ENCODE data around the gene PTCD3. TPM values are rescaled to one million over a fixed set of nuclear protein-coding genes. Genes with fewer than 3 reads are reported as not detected.
A peak's percentile ranks its signal among the peaks of the same experiment; 100 is the strongest.

The PTCD3 gene
- total and polyA plus RNA-seq, 12 donors, result 34.8 to 332 (median 112) TPM

- Histone ChIP-seq H3K27me3 (no peaks in the 10 kb centered on the region), H3K36me3 (replicated peaks in 1 of 2) (peaks cover 0 to 41% of the 10 kb centered on the region in 2 donors), H3K9me3 (replicated peaks in 1 of 3) (no peaks in the 10 kb centered on the region), H3K4me3 (no peak overlapping the region), H3K27ac (no peak overlapping the region), H3K4me1 (replicated peaks in 1 of 2) (peaks cover 15 to 18% of the 10 kb centered on the region in 2 donors)
- intact Hi-C loops (cut with DNase I), result loop anchor here (5.0 to 10.0 kb wide), 3 partner anchors 50 to 248 kb away; partner anchors contain the start of gene ST3GAL5 (in 1 of the 2)
- WGBS, 4 donors, result 94 to 97% (median 95%) methylated on average over 11 to 15 of the region's 15 CpGs
- DNase-seq, result peak in 2 of 7 donors; percentile 17 to 47
- TF ChIP-seq CTCF (IDR thresholded peaks at IDR 0.05), result no peak
- no peak for TF ChIP-seq POLR2A (IDR thresholded peaks at IDR 0.05)
Measured at GRCh38 chr2:86074811-86075210, 31.2 kb upstream of the PTCD3 start.

- TF ChIP-seq CTCF (IDR thresholded peaks at IDR 0.05) (no peak), POLR2A (IDR thresholded peaks at IDR 0.05) (no peak)
- Histone ChIP-seq H3K27me3 (no peaks in the 10 kb centered on the region), H3K36me3 (replicated peaks in 1 of 2) (peaks cover 0 to 37% of the 10 kb centered on the region in 2 donors), H3K4me1 (replicated peaks in 1 of 2) (peaks cover 15 to 18% of the 10 kb centered on the region in 2 donors), H3K4me3 (no peak overlapping the region), H3K27ac (no peak overlapping the region), H3K9me3 (replicated peaks in 1 of 3) (no peaks in the 10 kb centered on the region)
- WGBS, 4 donors, result 92 to 97% (median 97%) methylated on average over 5 of the region's 5 CpGs
- intact Hi-C loops (cut with DNase I), result loop anchor here (2.0 to 10.0 kb wide), 4 partner anchors 51 to 249 kb away; partner anchors contain the start of gene ST3GAL5 (in 2 of the 2)
- peak in 1 of 7 donors; percentile 5 for DNase-seq
Measured at GRCh38 chr2:86075886-86076285, 30.1 kb upstream of the PTCD3 start.

- no peaks in the 10 kb centered on the region for H3K9me3 ChIP-seq (replicated peaks in 1 of 3)
- peaks cover 0 to 31% of the 10 kb centered on the region in 2 donors for H3K36me3 ChIP-seq (replicated peaks in 1 of 2)
Measured at GRCh38 chr2:86078774-86079545, 27.1 kb upstream of the PTCD3 start.

More at GRCh38 chr2:86078774-86079545, 27.1 kb upstream of the PTCD3 start:
- 32 to 46% (median 42%) methylated on average over 7 of the region's 7 CpGs for whole genome bisulfite sequencing, 4 donors
- H3K27ac ChIP-seq, result no peak overlapping the region
- TF ChIP-seq CTCF (IDR thresholded peaks at IDR 0.05) (peak; percentile 38 to 89 (median 82)), POLR2A (IDR thresholded peaks at IDR 0.05) (no peak)
- peak; percentile 50 to 83 (median 73) for DNase-seq
- peaks cover 0 to 9% of the 10 kb centered on the region in 2 donors for H3K4me1 ChIP-seq (replicated peaks in 1 of 2)
- H3K4me3 ChIP-seq, result no peak overlapping the region
- intact Hi-C loops (cut with DNase I), result loop anchor here (2.0 to 10.0 kb wide), 4 partner anchors 54 to 252 kb away; partner anchors contain the start of gene ST3GAL5 (in 1 of the 2)
- H3K27me3 ChIP-seq, result no peaks in the 10 kb centered on the region
